Esophagus muscularis mucosa (tissue), 4 donors: ENCODE results near the gene MYO16.

Experiments
- CTCF ChIP-seq, 3 experiments: fragments of 200-600 bp in 2 of 3; fragments of 450-650 bp in 1 of 3; sonication (generic) in 2 of 3; IDR thresholded peaks; one replicate each; pipeline ENCODE4 v1.5.1; 2017 to 2019; ENCODE audit warnings: antibody characterized with exemption in 3 of 3, mild to moderate bottlenecking in 2 of 3, moderate library complexity in 1 of 3
- EP300 ChIP-seq: sonication (generic); formaldehyde crosslinking; IDR thresholded peaks from one replicate; pipeline ENCODE4 v1.6.1; 2017; ENCODE audit warnings: antibody characterized with exemption
- POLR2A ChIP-seq: fragments of 450-650 bp; IDR thresholded peaks from one replicate; pipeline ENCODE4 v1.6.1; 2017; ENCODE audit warnings: antibody characterized with exemption, moderate library complexity, mild to moderate bottlenecking, low read depth
- POLR2AphosphoS5 ChIP-seq, 2 donors: sonication (generic); formaldehyde crosslinking; IDR thresholded peaks; one replicate each; pipeline ENCODE4 v1.6.1; 2017; ENCODE audit warnings: antibody characterized with exemption in 2 of 2

DNA sequence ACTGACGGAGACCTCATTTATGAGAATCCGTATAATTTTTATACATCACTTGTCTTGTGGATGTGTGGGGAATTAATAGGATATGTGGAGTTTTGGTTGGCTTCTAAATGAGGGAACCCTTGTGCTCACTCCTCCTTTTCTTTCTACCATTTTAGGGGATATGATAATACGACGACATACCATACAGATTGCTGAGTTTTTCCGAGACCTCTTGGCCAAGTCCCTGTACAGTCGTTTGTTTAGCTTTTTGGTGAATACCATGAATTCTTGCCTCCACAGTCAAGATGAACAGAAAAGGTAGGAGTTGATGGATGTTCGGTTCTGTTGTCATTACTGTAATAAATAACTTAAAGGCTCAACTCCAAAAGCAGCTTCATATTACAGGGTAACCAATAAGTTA, 335.2 kb downstream of the MYO16 start:
- no peak for TF ChIP-seq CTCF (IDR thresholded peaks at IDR 0.05)
- no peak for TF ChIP-seq EP300
- TF ChIP-seq POLR2A = no peak
- no peak for TF ChIP-seq POLR2AphosphoS5 (IDR thresholded peaks at IDR 0.05)
